WTC11 (cell line): ENCODE measurements around the gene TRIM4.

ENCODE experiments used
- NR1H2 ChIP-seq: sonication (generic); formaldehyde crosslinking; IDR thresholded peaks from 2 replicates; pipeline ENCODE4 v1.9.0; 2021; ENCODE audit warnings: mild to moderate bottlenecking, moderate library complexity, missing genetic modification reagents
- TF ChIP-seq, protein P1 (sequence below): fragments of 200-600 bp; IDR thresholded peaks from 2 replicates; pipeline ENCODE4 v1.8.0; 2022; ENCODE audit warnings: antibody characterized with exemption
- TF ChIP-seq, protein P2 (sequence below): sonication (generic); formaldehyde crosslinking; IDR thresholded peaks from 2 replicates; pipeline ENCODE4 v1.8.1; 2022; ENCODE audit warnings: mild to moderate bottlenecking, moderate library complexity, missing genetic modification reagents
- TF ChIP-seq, protein P3 (sequence below): sonication (generic); formaldehyde crosslinking; IDR thresholded peaks from 2 replicates; pipeline ENCODE4 v1.8.1; 2023; ENCODE audit warnings: mild to moderate bottlenecking, moderate library complexity, missing genetic modification reagents
- TF ChIP-seq, protein P4 (sequence below): sonication (generic); formaldehyde crosslinking; IDR thresholded peaks from 2 replicates; pipeline ENCODE4 v1.8.0; 2022; ENCODE audit warnings: mild to moderate bottlenecking, missing genetic modification reagents
- TF ChIP-seq, protein P5 (sequence below): sonication (generic); formaldehyde crosslinking; IDR thresholded peaks from 2 replicates; pipeline ENCODE4 v1.8.0; 2023; ENCODE audit warnings: missing genetic modification reagents
- TF ChIP-seq, protein P6 (sequence below): sonication (generic); formaldehyde crosslinking; IDR thresholded peaks from 2 replicates; pipeline ENCODE4 v1.8.1; 2022; ENCODE audit warnings: low read depth, missing genetic modification reagents, borderline replicate concordance
- TF ChIP-seq, protein P7 (sequence below): sonication (generic); formaldehyde crosslinking; IDR thresholded peaks from 2 replicates; pipeline ENCODE4 v1.8.1; 2023; ENCODE audit warnings: mild to moderate bottlenecking, missing genetic modification reagents, borderline replicate concordance
- TF ChIP-seq, protein P8 (sequence below): fragments of 250-450 bp; sonication (Bioruptor Pico); IDR thresholded peaks from 2 replicates; pipeline ENCODE4 v2.1.2; 2022; ENCODE audit warnings: mild to moderate bottlenecking, moderate library complexity

DNA sequence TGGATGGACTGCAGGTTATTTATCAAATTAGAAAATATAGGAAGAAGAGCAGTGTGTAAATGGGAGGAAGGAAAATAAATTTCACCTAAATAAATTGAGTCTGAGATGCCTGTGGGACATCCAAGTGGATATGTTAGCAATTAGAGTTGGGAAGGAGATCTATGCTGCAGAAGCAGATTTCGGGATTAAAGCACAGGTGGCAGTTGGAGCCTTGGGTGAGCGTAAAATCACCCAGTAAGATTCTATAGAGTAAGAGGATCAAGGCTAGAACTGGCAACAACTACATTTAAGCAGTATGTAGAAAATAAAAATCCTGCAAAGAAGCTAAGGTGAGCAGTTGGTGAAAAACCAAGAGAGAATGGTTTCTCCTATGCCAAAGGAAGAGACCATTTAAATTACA is 8.4 kb downstream of the TRIM4 start:
- TF ChIP-seq, protein P1, sequence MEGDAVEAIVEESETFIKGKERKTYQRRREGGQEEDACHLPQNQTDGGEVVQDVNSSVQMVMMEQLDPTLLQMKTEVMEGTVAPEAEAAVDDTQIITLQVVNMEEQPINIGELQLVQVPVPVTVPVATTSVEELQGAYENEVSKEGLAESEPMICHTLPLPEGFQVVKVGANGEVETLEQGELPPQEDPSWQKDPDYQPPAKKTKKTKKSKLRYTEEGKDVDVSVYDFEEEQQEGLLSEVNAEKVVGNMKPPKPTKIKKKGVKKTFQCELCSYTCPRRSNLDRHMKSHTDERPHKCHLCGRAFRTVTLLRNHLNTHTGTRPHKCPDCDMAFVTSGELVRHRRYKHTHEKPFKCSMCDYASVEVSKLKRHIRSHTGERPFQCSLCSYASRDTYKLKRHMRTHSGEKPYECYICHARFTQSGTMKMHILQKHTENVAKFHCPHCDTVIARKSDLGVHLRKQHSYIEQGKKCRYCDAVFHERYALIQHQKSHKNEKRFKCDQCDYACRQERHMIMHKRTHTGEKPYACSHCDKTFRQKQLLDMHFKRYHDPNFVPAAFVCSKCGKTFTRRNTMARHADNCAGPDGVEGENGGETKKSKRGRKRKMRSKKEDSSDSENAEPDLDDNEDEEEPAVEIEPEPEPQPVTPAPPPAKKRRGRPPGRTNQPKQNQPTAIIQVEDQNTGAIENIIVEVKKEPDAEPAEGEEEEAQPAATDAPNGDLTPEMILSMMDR = no peak
- TF ChIP-seq, protein P2, sequence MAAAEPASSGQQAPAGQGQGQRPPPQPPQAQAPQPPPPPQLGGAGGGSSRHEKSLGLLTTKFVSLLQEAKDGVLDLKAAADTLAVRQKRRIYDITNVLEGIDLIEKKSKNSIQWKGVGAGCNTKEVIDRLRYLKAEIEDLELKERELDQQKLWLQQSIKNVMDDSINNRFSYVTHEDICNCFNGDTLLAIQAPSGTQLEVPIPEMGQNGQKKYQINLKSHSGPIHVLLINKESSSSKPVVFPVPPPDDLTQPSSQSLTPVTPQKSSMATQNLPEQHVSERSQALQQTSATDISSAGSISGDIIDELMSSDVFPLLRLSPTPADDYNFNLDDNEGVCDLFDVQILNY (CRISPR knock-in tag) = no peak
- TF ChIP-seq, protein P3, sequence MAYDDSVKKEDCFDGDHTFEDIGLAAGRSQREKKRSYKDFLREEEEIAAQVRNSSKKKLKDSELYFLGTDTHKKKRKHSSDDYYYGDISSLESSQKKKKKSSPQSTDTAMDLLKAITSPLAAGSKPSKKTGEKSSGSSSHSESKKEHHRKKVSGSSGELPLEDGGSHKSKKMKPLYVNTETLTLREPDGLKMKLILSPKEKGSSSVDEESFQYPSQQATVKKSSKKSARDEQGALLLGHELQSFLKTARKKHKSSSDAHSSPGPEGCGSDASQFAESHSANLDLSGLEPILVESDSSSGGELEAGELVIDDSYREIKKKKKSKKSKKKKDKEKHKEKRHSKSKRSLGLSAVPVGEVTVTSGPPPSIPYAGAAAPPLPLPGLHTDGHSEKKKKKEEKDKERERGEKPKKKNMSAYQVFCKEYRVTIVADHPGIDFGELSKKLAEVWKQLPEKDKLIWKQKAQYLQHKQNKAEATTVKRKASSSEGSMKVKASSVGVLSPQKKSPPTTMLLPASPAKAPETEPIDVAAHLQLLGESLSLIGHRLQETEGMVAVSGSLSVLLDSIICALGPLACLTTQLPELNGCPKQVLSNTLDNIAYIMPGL (CRISPR knock-in tag) = no peak
- TF ChIP-seq, protein P4, sequence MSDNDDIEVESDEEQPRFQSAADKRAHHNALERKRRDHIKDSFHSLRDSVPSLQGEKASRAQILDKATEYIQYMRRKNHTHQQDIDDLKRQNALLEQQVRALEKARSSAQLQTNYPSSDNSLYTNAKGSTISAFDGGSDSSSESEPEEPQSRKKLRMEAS = no peak
- TF ChIP-seq, protein P5, sequence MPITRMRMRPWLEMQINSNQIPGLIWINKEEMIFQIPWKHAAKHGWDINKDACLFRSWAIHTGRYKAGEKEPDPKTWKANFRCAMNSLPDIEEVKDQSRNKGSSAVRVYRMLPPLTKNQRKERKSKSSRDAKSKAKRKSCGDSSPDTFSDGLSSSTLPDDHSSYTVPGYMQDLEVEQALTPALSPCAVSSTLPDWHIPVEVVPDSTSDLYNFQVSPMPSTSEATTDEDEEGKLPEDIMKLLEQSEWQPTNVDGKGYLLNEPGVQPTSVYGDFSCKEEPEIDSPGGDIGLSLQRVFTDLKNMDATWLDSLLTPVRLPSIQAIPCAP (CRISPR knock-in tag) = no peak
- TF ChIP-seq, protein P6, sequence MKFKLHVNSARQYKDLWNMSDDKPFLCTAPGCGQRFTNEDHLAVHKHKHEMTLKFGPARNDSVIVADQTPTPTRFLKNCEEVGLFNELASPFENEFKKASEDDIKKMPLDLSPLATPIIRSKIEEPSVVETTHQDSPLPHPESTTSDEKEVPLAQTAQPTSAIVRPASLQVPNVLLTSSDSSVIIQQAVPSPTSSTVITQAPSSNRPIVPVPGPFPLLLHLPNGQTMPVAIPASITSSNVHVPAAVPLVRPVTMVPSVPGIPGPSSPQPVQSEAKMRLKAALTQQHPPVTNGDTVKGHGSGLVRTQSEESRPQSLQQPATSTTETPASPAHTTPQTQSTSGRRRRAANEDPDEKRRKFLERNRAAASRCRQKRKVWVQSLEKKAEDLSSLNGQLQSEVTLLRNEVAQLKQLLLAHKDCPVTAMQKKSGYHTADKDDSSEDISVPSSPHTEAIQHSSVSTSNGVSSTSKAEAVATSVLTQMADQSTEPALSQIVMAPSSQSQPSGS (CRISPR knock-in tag) = no peak
- TF ChIP-seq, protein P7, sequence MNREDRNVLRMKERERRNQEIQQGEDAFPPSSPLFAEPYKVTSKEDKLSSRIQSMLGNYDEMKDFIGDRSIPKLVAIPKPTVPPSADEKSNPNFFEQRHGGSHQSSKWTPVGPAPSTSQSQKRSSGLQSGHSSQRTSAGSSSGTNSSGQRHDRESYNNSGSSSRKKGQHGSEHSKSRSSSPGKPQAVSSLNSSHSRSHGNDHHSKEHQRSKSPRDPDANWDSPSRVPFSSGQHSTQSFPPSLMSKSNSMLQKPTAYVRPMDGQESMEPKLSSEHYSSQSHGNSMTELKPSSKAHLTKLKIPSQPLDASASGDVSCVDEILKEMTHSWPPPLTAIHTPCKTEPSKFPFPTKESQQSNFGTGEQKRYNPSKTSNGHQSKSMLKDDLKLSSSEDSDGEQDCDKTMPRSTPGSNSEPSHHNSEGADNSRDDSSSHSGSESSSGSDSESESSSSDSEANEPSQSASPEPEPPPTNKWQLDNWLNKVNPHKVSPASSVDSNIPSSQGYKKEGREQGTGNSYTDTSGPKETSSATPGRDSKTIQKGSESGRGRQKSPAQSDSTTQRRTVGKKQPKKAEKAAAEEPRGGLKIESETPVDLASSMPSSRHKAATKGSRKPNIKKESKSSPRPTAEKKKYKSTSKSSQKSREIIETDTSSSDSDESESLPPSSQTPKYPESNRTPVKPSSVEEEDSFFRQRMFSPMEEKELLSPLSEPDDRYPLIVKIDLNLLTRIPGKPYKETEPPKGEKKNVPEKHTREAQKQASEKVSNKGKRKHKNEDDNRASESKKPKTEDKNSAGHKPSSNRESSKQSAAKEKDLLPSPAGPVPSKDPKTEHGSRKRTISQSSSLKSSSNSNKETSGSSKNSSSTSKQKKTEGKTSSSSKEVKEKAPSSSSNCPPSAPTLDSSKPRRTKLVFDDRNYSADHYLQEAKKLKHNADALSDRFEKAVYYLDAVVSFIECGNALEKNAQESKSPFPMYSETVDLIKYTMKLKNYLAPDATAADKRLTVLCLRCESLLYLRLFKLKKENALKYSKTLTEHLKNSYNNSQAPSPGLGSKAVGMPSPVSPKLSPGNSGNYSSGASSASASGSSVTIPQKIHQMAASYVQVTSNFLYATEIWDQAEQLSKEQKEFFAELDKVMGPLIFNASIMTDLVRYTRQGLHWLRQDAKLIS (CRISPR knock-in tag) = no peak
- TF ChIP-seq, protein P8, sequence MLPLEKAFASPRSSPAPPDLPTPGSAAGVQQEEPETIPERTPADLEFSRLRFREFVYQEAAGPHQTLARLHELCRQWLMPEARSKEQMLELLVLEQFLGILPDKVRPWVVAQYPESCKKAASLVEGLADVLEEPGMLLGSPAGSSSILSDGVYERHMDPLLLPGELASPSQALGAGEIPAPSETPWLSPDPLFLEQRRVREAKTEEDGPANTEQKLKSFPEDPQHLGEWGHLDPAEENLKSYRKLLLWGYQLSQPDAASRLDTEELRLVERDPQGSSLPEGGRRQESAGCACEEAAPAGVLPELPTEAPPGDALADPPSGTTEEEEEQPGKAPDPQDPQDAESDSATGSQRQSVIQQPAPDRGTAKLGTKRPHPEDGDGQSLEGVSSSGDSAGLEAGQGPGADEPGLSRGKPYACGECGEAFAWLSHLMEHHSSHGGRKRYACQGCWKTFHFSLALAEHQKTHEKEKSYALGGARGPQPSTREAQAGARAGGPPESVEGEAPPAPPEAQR (CRISPR knock-in tag) = no peak
- TF ChIP-seq NR1H2 = no peak
